Duodenal mucosa (tissue), 2 donors: ENCODE measurements around the gene PRKAR1B.

Experiments used
- H3K27ac ChIP-seq: one replicate; pipeline ENCODE4 v1.7.0; 2013; ENCODE audit warnings: low read depth, low read length
- H3K27me3 ChIP-seq, 2 donors: one replicate each; pipeline ENCODE4 v1.7.0; 2013; ENCODE audit warnings: low read length in 2 of 2, control low read depth in 1 of 2; ENCODE audit not compliant: insufficient read depth in 2 of 2, control insufficient read depth in 1 of 2
- H3K36me3 ChIP-seq, 2 donors: one replicate each; pipeline ENCODE4 v1.7.0; 2013; ENCODE audit warnings: low read length in 2 of 2, control low read depth in 1 of 2; ENCODE audit not compliant: insufficient read depth in 2 of 2, control insufficient read depth in 1 of 2
- H3K4me1 ChIP-seq, 2 donors: one replicate each; pipeline ENCODE4 v1.7.0; 2013; ENCODE audit warnings: low read length in 2 of 2, control low read depth in 1 of 2; ENCODE audit not compliant: insufficient read depth in 2 of 2, control insufficient read depth in 1 of 2
- H3K4me3 ChIP-seq, 2 donors: one replicate each; pipeline ENCODE4 v1.7.0; 2013; ENCODE audit warnings: low read length in 2 of 2, low read depth in 1 of 2
- H3K9ac ChIP-seq, 2 donors: one replicate each; pipeline ENCODE4 v1.7.0; 2013; ENCODE audit warnings: low read length in 2 of 2, low read depth in 1 of 2
- H3K9me3 ChIP-seq, 2 donors: one replicate each; pipeline ENCODE4 v1.7.0; 2013; ENCODE audit warnings: low read length in 2 of 2, control low read depth in 1 of 2; ENCODE audit not compliant: control insufficient read depth in 1 of 2

PRKAR1B gene

GRCh38 chr7:574661-575395 is 152.3 kb downstream of the PRKAR1B start:
- H3K27ac ChIP-seq, result no peak overlapping the region

DNA sequence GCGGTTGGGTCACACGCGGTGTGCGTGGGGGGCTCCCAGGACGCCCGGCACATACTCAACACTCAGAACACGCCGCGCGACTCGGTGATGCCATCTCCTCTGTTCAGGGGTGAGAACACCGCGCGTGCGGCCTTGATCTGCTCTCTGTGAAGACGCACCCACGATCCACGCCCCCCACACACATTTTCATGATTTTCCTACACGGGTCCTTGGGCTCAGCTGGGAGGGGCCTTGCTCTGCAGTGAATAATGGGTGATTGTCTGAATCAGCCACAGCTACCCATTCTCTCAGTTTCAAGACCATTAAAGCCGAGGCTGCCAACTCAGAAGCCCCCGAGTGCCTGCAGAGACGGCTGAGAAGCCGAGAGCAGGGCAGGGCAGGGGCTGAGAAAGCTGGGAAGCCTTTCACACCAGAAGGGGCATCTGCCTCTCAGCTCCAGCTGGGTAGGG is 153.1 kb downstream of the PRKAR1B start:
- H3K9ac ChIP-seq, result no peak overlapping the region
- H3K27ac ChIP-seq, result no peak overlapping the region
- H3K27me3 ChIP-seq, result no peaks in the 10 kb centered on the region
- H3K36me3 ChIP-seq, result peaks cover 0 to 5% of the 10 kb centered on the region in 2 donors
- no peaks in the 10 kb centered on the region for H3K9me3 ChIP-seq
- no peak overlapping the region for H3K4me3 ChIP-seq
- H3K4me1 ChIP-seq, result no peaks in the 10 kb centered on the region

More at GRCh38 chr7:574661-575395, 152.3 kb downstream of the PRKAR1B start:
- Histone ChIP-seq H3K4me3 (no peak overlapping the region), H3K9ac (no peak overlapping the region), H3K9me3 (no peaks in the 10 kb centered on the region), H3K27me3 (no peaks in the 10 kb centered on the region), H3K4me1 (no peaks in the 10 kb centered on the region), H3K36me3 (peaks cover 0 to 5% of the 10 kb centered on the region in 2 donors)

GRCh38 chr7:573269-573932 is 153.7 kb downstream of the PRKAR1B start:
- no peaks in the 10 kb centered on the region for H3K4me1 ChIP-seq
- H3K27me3 ChIP-seq, result no peaks in the 10 kb centered on the region
- H3K4me3 ChIP-seq, result no peak overlapping the region
- no peak overlapping the region for H3K9ac ChIP-seq
- H3K9me3 ChIP-seq, result no peaks in the 10 kb centered on the region
- H3K27ac ChIP-seq, result no peak overlapping the region
- H3K36me3 ChIP-seq, result peaks cover 0 to 5% of the 10 kb centered on the region in 2 donors

GRCh38 chr7:572416-573268 is 154.4 kb downstream of the PRKAR1B start:
- H3K9ac ChIP-seq, result no peak overlapping the region
- no peaks in the 10 kb centered on the region for H3K27me3 ChIP-seq
- peaks cover 0 to under 1% of the 10 kb centered on the region in 2 donors for H3K36me3 ChIP-seq
- H3K9me3 ChIP-seq, result no peaks in the 10 kb centered on the region
- H3K27ac ChIP-seq, result no peak overlapping the region
- H3K4me1 ChIP-seq, result no peaks in the 10 kb centered on the region
- H3K4me3 ChIP-seq, result no peak overlapping the region

GRCh38 chr7:571718-572415 is 155.2 kb downstream of the PRKAR1B start:
- Histone ChIP-seq H3K27ac (no peak overlapping the region), H3K9ac (no peak overlapping the region), H3K9me3 (no peaks in the 10 kb centered on the region), H3K4me3 (no peak overlapping the region), H3K36me3 (no peaks in the 10 kb centered on the region), H3K4me1 (no peaks in the 10 kb centered on the region), H3K27me3 (no peaks in the 10 kb centered on the region)

DNA sequence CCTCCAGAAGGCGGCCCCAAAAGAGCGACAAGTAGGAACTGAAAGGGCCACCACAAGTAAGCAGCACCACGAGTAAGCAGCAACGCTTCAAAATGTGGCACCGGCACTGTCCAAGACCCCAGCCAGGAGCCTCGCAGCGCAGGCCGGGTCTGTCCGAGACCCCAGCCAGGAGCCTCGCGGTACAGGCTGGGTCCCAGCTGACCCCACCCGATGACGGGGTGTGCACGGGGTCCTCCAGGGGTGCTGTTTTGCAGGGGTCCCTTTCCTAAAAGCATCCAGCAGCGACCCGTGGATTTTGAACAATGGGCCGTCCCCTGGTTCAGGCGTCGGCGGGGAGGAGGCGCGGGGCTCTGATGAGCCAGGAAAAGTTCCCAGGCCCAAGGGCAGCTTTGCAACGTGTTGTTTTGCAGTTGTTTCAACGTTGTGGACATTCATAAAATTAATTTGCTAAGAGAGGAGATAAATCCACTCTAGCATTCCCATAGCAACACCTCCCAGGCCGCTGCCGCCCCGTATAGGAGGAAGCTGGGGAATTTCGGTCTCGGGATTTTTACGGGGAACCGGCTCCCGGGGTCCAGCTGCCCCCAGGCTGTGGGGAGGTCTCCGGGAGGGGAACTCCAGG is 155.9 kb downstream of the PRKAR1B start:
- Histone ChIP-seq H3K27ac (no peak overlapping the region), H3K9ac (no peak overlapping the region)

GRCh38 chr7:570801-571070 is 156.3 kb downstream of the PRKAR1B start:
- no peaks in the 10 kb centered on the region for H3K36me3 ChIP-seq

More for the DNA sequence above, 155.9 kb downstream of the PRKAR1B start:
- no peaks in the 10 kb centered on the region for H3K27me3 ChIP-seq
- no peaks in the 10 kb centered on the region for H3K4me1 ChIP-seq
- H3K36me3 ChIP-seq, result no peaks in the 10 kb centered on the region
- no peaks in the 10 kb centered on the region for H3K9me3 ChIP-seq
- no peak overlapping the region for H3K4me3 ChIP-seq

GRCh38 chr7:569996-570800 is 156.9 kb downstream of the PRKAR1B start:
- no peaks in the 10 kb centered on the region for H3K27me3 ChIP-seq
- no peak overlapping the region for H3K9ac ChIP-seq
- no peaks in the 10 kb centered on the region for H3K4me1 ChIP-seq
- H3K9me3 ChIP-seq, result no peaks in the 10 kb centered on the region
- no peak overlapping the region for H3K4me3 ChIP-seq
- no peak overlapping the region for H3K27ac ChIP-seq
- no peaks in the 10 kb centered on the region for H3K36me3 ChIP-seq

More at GRCh38 chr7:570801-571070, 156.3 kb downstream of the PRKAR1B start:
- H3K9ac ChIP-seq, result no peak overlapping the region
- no peaks in the 10 kb centered on the region for H3K9me3 ChIP-seq
- no peak overlapping the region for H3K27ac ChIP-seq
- H3K4me3 ChIP-seq, result no peak overlapping the region
- H3K4me1 ChIP-seq, result no peaks in the 10 kb centered on the region
- no peaks in the 10 kb centered on the region for H3K27me3 ChIP-seq
